ENCODE results near the gene MLH3.

The MLH3 gene

GRCh38 chr14:74985028-74985310, 66.3 kb downstream of the MLH3 start:
- no peak for DNase-seq (ENCODE audit: low read depth, low spot score)

GRCh38 chr14:74984236-74985027, 66.8 kb downstream of the MLH3 start:
- no peak for DNase-seq (ENCODE audit: low read depth, low spot score)

DNA sequence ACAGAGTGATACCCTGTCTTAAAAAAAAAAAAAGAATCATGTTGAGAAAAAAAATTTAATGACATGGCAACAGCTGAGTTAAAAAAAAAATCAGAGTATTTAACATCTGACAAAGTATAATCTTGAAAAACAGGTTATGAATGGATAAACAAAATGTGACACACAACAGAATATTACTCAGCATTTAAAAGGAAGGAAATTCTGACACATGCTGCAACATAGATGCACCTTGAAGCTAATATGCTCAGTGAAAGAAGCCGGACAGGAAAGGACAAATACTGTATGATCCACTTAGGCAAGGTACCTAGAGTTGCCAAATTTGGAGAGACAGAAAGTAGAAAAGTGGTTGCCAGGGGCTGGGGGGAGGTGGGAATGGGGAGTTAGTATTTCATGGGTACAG, 67.9 kb downstream of the MLH3 start:
- no peak for DNase-seq (ENCODE audit: low read depth, low spot score)

GRCh38 chr14:74982661-74983060, 68.6 kb downstream of the MLH3 start:
- no peak for DNase-seq (ENCODE audit: low read depth, low spot score)

DNA sequence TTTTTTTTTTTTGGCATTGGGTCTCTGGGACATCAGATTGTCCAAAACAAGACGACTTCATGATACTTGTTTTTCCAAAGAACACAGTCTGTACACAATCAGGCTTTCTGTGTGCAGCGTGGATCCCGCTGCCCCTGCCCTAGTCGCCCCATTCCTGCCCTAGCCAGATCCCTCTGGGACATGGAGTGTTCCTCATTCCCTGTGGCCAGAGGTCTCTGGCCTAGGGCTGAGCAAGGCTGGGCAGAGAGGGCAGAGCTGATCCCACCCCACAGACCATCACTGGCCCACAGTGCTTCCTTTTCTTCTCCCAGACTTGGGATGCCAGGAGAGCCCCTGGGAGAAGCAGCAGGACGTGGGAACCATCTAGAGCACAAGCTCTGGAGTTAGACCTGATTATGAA, 69.4 kb downstream of the MLH3 start:
- no peak for DNase-seq (ENCODE audit: low read depth, low spot score)

GRCh38 chr14:74981462-74981782, 69.8 kb downstream of the MLH3 start:
- DNase-seq (ENCODE audit: low read depth, low spot score) = no peak

DNA sequence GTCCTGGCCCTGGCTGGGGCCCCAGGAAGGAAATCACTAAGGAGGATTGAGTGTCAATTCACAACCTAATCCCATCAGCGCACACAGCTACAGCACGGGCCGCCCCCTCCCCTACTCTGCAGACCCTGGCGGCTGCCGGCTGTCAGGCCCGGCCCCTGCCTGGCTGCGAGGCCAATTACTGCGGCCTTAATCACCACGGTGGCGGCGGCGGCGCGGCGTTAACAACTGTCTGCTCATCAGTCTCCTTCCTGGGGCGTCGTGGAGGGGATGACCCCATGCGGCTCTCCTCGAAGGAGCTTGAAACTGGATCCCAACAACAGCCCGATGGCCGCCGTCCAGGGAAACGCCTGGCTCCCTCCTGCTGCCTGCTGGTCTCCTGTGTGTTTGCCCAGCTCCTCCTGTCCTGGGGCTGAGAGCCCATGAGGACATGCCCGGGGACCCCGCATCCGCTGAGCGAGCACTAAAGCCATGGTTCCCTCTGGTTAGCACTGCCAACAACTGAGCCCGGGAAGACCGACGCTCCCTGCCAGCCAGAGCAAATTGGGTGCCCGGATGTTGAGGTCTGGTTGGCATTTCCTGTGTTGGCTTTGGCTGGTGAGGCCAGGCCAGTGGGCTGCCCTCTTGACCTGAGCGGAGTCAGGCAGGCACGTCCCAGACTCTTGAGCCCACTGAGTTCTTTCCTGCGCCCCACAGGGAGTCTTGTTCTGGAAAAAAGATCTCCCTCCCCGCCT, 70.4 kb downstream of the MLH3 start:
- DNase-seq (ENCODE audit: low read depth, low spot score) = peak; percentile 72

- DNase-seq (ENCODE audit: low read depth, low spot score) = no peak
Measured at GRCh38 chr14:74980398-74980730, 70.9 kb downstream of the MLH3 start.

DNA sequence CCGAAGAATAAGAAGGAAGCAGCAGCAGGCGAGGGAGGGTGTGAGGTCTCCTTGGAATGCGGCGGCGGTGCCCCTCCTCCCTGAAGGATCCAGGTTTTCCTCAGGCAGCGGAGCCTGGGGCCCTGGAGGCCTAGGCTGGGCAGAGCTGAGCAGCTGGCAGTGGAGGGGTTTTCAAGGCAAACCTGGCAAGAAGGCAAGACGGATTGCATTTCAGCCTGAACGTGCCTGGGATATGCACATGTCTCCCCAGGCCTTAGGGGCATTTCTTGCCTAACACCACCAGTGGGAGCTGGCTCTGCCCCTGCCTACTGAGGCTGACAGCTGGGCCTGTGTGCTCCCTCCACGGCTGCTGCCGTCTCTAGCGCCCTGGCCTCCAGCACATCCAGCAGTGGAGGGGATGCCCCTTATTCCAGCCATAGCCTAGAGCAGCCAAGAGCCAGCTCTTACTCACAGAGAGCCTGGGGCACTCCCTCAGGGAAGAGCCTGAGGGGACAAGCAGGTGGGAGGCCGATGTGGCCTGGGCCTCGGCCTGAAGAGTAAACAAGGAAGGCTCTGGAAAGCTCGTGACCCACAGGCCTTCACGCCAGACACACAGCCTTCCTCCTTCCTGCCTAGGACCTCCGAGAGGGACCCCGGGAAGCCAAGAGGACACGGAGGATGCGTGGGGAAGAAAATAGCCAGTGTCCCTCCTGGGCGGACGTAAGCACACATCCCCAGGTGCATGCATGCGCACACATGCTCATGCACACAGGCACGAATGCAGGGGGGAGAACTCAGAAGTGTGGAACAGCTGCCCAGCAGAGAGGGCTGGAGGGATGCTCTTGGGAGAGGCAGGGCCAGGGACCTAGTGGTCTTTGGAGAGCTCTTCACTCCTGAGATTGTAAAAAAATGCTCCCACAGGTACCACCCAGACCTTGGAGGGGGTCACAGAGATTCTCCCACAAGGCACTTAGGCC, 71.5 kb downstream of the MLH3 start:
- no peak for DNase-seq (ENCODE audit: low read depth, low spot score)

DNA sequence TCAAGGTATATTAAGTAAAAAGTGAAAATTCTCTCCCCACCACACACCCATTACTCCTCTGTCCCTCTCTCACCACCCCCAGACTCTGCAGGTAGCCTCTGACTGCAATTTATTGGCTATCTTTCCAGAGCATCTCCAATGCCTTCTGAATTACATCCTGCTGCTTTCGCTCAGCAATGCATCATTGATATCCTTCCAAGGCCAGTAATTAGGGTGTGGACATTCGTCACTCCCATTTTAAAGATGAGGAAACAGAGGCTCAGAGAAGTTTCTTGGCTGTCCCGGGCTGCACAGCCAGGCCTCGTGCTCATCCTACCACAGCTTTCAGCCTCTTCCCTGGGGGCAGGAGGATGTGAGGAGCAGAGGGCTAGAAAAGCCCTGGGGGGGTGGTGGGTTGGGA, 72.2 kb downstream of the MLH3 start:
- no peak for DNase-seq (ENCODE audit: low read depth, low spot score)

DNA sequence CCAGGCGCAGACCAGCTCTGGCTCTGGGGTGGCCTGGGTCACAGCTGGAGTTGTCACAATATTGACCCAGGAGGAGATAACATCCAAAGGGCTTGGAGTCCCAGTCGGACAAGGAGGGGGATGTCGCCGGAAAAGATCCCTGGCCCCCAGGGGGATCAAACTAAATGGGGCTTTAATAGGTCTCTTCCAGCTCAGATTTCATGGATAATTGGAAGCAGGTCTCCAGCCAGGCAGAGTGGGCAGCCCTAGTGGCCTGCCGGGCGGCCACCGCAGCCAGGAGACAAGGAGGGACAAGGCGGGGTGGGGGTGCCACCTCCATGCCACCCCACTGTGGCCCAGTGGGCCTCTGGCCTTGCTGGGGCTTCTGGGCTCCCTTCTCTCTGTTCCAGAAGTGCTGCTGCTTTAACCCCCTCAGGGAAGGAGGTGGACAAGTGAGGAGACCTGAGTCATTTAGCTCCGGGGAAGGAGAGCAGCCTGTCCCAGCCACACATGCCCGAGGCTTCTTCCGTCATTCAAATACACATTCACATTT, 72.8 kb downstream of the MLH3 start:
- DNase-seq (ENCODE audit: low read depth, low spot score) = no peak

DNA sequence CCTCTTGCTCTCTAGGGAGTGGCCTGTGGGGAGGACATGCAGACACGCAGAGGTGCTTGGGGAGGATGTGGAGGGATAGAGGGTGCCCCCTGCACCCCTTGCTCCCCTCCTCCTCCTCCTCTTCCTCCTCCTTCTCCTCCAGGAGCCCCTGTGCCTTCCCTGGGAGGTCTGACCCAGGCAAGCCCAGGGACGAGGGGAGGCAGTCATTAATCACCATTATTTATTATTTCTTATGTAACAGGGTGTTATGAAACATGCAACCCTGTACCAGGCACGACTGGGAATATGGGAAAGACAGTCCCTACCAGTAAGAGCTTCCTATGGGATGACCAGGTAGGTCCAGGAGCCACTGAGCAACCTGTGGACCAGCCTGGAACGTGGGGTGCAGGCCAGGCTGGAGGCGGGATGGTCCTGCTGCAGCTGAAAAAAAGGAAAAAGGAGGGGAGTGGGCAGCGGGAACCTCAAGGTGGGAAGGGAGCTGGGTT, 73.3 kb downstream of the MLH3 start:
- DNase-seq (ENCODE audit: low read depth, low spot score) = no peak

- no peak for DNase-seq (ENCODE audit: low read depth, low spot score)
Measured at GRCh38 chr14:74977164-74977900, 73.9 kb downstream of the MLH3 start.

DNA sequence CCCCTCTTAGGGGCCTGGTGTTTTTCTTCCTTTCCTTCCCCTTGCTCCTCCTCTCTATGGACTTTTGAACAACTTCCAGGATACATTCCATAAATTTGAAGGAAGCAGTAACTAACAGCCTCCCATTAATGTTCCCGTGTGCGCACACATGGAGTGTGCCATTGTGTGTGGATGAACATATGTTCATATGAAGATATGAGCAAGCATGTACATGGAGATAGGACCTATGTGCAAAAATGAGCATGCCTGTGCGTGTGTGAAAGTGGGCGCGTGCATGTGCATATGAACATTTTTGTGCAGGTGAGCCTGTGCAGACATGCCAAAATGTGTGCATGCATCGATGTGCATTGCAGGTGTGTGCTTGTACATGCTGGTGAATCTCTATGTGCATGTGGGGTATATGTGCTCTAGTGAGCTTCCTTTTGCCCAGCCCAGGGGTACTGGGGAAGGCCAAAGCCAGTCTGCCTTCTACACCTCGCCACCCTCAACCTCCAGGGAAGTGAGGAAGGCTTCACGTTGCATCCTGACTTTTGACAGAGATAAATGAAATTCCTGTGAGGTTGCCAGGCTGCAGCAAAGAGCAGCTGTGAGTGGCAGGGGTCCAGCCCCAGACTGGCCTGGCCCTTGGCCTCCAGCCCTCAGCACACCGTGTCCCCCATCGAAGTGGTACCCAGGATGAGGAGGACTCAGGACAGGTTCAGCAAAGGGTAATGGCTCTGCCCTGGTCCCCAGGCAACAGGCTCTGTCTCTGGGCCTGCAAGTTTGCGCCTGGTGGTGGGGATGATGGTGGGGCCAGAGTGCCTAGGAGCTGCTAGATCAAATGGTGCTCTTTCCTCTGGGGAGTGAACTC, 74.8 kb downstream of the MLH3 start:
- no peak for DNase-seq (ENCODE audit: low read depth, low spot score)

DNA sequence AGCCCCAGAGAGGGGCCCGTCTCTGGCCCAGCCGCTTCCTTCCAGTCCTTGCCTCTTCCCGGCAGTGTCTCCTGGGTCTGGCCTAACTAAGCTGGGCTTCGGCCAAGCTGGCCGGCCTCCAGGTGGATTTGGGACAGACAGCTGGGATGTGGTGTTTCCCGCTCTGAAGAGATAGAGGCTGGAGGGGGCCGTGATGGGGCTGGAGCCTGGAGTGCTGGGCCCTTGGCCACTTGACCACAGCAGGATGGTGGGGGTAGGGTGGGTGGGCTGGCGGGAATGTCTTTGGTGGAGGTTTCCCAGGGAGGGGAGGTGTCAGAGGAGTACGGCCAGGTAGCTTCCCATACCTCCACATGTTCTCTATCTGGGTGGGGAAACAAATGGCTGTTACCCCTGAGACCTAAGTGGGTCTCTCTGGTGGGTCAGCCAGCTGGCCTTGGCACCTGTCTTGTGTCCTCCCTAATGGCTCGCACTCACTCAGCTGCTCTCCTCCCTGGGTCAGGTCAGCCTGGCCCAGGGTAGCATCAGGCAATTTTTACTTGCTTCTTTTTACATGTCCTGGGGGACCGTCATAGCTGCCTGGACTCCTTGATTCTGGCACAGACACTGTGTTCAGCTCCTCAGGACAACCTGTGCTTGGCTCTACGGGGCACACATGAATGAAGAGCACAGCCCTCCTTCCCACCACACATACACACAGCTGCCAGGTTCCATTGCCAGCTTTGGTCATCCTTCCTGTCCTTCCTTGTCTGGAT, 76.0 kb downstream of the MLH3 start:
- no peak for DNase-seq (ENCODE audit: low read depth, low spot score)

DNA sequence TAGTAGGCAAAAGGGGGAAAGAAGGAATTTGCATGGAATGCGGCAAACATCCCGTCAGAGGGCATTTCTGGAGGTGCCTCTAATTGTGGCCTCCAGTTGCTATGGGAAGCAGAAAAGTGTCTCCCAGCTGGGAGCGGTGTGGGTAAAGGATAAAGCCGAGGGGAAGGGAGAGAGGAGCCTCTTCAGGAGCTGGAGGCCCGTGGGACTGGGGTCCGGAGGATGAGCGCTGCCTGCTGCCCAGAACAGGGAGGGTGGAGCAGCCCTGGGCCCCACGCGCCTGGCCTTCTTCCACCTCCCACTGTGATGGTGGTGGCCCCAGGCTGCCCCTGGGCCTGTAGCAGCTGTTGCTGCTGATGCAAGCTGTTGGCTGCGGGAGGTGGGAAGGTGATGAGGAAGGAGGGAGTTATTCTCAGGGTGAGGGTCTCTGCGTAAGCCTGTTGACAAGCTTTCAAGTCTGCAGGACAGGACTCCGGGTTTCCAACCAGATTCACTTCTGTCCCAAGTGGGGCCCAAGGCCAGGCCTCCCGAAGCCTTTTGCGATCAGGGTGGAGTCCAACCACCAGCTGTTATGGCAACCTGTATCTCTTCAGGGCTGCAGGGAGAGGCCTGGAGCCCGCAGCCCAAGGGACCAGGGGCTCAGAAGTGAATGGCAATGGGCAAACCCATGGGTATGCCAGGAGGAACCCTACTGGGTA, 76.8 kb downstream of the MLH3 start:
- DNase-seq (ENCODE audit: low read depth, low spot score) = no peak

DNA sequence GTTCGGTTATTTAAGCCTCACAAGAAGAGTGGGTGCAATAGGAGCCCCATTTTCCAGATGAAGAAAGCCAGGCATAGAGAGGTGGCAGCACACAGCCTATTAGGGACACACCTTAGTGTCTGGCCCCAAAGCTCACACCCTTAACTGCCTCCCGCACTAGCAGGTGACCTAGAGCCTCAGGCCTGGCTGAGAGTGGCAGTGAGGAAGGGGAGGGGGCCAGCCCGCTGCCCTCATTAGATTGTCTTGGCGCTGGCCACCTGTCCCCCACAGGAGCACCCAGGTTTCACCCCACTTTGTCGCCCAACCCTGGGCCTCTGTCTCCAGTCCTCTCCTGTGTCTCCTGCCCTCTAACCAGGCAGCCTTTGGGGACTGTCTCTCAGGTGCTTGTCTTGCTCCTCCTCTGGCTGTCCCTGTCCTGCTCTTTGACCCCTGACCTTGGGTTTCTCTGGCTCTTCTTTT, 77.3 kb downstream of the MLH3 start:
- no peak for DNase-seq (ENCODE audit: low read depth, low spot score)

- no peak for DNase-seq (ENCODE audit: low read depth, low spot score)
Measured at GRCh38 chr14:74973003-74973653, 78.1 kb downstream of the MLH3 start.

- no peak for DNase-seq (ENCODE audit: low read depth, low spot score)
Measured at GRCh38 chr14:74968811-74969210, 82.5 kb downstream of the MLH3 start.

Measured in smooth muscle cell of the brain vasculature (primary cell).